SK-N-SH (cell line): ENCODE measurements around the gene CIDEC. TPM values are rescaled to one million over a fixed set of nuclear protein-coding genes. Genes with fewer than 3 reads are reported as not detected.
"Not testable (repeated sequence)": the region's sequence is repeated elsewhere in the genome, so short reads cannot be mapped to it uniquely, and the experiment has no call there.

ENCODE experiments used
- CTCF ChIA-PET: fragments of 300-600, 350-600 bp; formaldehyde crosslinking; extraction: SDS; loops from one replicate; lab custom pipeline; 2021; lab: Yijun Ruan, JAX
- POLR2A ChIA-PET: fragments of 350-600 bp; sonication (Branson Sonifier 250); formaldehyde crosslinking; extraction: SDS; loops from one replicate; lab custom pipeline; 2020; ENCODE audit warnings: antibody characterized with exemption, inconsistent platforms; lab: Yijun Ruan, JAX
- DNase-seq: peaks from one replicate; pipeline ENCODE4 v3.0.0; 2012
- H2AFZ ChIP-seq: fragments of 200-600 bp; sonication (generic); 2 replicates; pipeline ENCODE4 v1.8.1; 2016; ENCODE audit warnings: antibody characterized with exemption, mild to moderate bottlenecking, low read depth
- H3F3A ChIP-seq: fragments of 200-600 bp; sonication (generic); replicated peaks from 2 replicates; pipeline ENCODE3; 2016; ENCODE audit warnings: antibody characterized with exemption, mild to moderate bottlenecking; ENCODE audit not compliant: insufficient read depth
- H3K27ac ChIP-seq, 2 experiments: fragments of 200-500 bp in 1 of 2; fragments of 200-600 bp in 1 of 2; sonication (Bioruptor generic) in 1 of 2; sonication (generic), shearing (Covaris generic) in 1 of 2; 2 replicates each; pipeline versions ENCODE4 v1.5.1 to v1.6.1; 2014 to 2016; ENCODE audit warnings: low read depth in 2 of 2, inconsistent platforms in 1 of 2, low read length in 1 of 2, mild to moderate bottlenecking in 1 of 2, mixed read lengths in 1 of 2
- H3K27me3 ChIP-seq: fragments of 200-600 bp; sonication (generic), shearing (Covaris generic); 2 replicates; pipeline ENCODE4 v1.6.1; 2016; ENCODE audit warnings: mixed run types; ENCODE audit not compliant: insufficient read depth
- H3K36me3 ChIP-seq, 2 experiments: fragments of 200-500 bp in 1 of 2; fragments of 200-600 bp in 1 of 2; sonication (Bioruptor generic) in 1 of 2; sonication (generic) in 1 of 2; replicated peaks in 1 of 2; 2 replicates each; pipeline versions ENCODE3 to v1.5.1; 2014 to 2016; ENCODE audit warnings: low read length in 1 of 2, mild to moderate bottlenecking in 1 of 2; ENCODE audit not compliant: insufficient read depth in 2 of 2, control insufficient read depth in 1 of 2
- H3K4me1 ChIP-seq, 2 experiments: fragments of 200-500 bp in 1 of 2; fragments of 200-600 bp in 1 of 2; sonication (Bioruptor generic) in 1 of 2; sonication (generic), shearing (Covaris generic) in 1 of 2; 2 replicates each; pipeline versions ENCODE4 v1.5.1 to v1.6.1; 2014 to 2016; ENCODE audit warnings: low read depth in 1 of 2, low read length in 1 of 2, mixed run types in 1 of 2; ENCODE audit not compliant: insufficient read depth in 2 of 2, control insufficient read depth in 1 of 2
- H3K4me2 ChIP-seq: fragments of 200-600 bp; sonication (generic), shearing (Covaris generic); 2 replicates; pipeline ENCODE4 v1.6.1; 2017; ENCODE audit warnings: mixed run types
- H3K4me3 ChIP-seq, 2 experiments: fragments of 200-500 bp in 1 of 2; fragments of 200-600 bp in 1 of 2; sonication (Bioruptor generic) in 1 of 2; sonication (generic), shearing (Covaris generic) in 1 of 2; 2 replicates each; pipeline versions ENCODE4 v1.5.1 to v1.8.1; 2014 to 2016; ENCODE audit warnings: low read depth in 2 of 2, inconsistent platforms in 1 of 2, low read length in 1 of 2, mild to moderate bottlenecking in 1 of 2, mixed read lengths in 1 of 2, moderate library complexity in 1 of 2
- H3K79me2 ChIP-seq: fragments of 200-600 bp; sonication (generic); 2 replicates; pipeline ENCODE4 v1.8.1; 2017; ENCODE audit warnings: mild to moderate bottlenecking; ENCODE audit not compliant: insufficient read depth
- H3K9ac ChIP-seq: fragments of 200-600 bp; sonication (generic); 2 replicates; pipeline ENCODE4 v1.6.1; 2017; ENCODE audit warnings: mixed run types
- H3K9me2 ChIP-seq: fragments of 200-600 bp; sonication (generic); 2 replicates; pipeline ENCODE4 v1.6.1; 2017; ENCODE audit warnings: mixed run types
- H3K9me3 ChIP-seq: fragments of 200-600 bp; sonication (generic); 2 replicates; pipeline ENCODE4 v1.6.1; 2017; ENCODE audit warnings: mixed run types, mild to moderate bottlenecking, moderate library complexity
- H4K20me1 ChIP-seq: fragments of 200-600 bp; sonication (generic); 2 replicates; pipeline ENCODE4 v1.6.1; 2017; ENCODE audit warnings: mild to moderate bottlenecking, mixed run types; ENCODE audit not compliant: insufficient read depth
- ELF1 ChIP-seq: IDR thresholded peaks from 2 replicates; pipeline ENCODE4 v1.4.0; 2012
- EP300 ChIP-seq, 2 experiments: IDR thresholded peaks; 2 replicates each; pipeline versions ENCODE4 v1.4.0 to v1.6.1; 2012; ENCODE audit warnings: borderline replicate concordance in 1 of 2, low read depth in 1 of 2, low read length in 1 of 2
- FOXM1 ChIP-seq: IDR thresholded peaks from 2 replicates; pipeline ENCODE4 v1.4.0; 2012; ENCODE audit warnings: low read depth, mild to moderate bottlenecking
- GATA2 ChIP-seq: sonication (generic); formaldehyde crosslinking; IDR thresholded peaks from 2 replicates; pipeline ENCODE4 v1.5.0; 2020; ENCODE audit warnings: mild to moderate bottlenecking, missing genetic modification reagents
- IRF3 ChIP-seq: fragments of 150-350 bp; IDR thresholded peaks from 2 replicates; pipeline ENCODE4 v1.6.1; 2016; ENCODE audit warnings: mild to moderate bottlenecking, low read depth, low read length
- JUND ChIP-seq: IDR thresholded peaks from 2 replicates; pipeline ENCODE4 v1.4.0; 2012
- NFIC ChIP-seq: IDR thresholded peaks from 2 replicates; pipeline ENCODE4 v1.4.0; 2012; ENCODE audit warnings: borderline replicate concordance
- NRF1 ChIP-seq: IDR thresholded peaks from 2 replicates; pipeline ENCODE4 v1.6.1; 2012; ENCODE audit warnings: low read depth, mild to moderate bottlenecking, low read length
- POLR2AphosphoS5 ChIP-seq: IDR thresholded peaks from 2 replicates; pipeline ENCODE4 v1.6.1; 2012; ENCODE audit warnings: low read depth, low read length
- RAD21 ChIP-seq: IDR thresholded peaks from 2 replicates; pipeline ENCODE4 v1.6.1; 2012; ENCODE audit warnings: mild to moderate bottlenecking, low read length
- RCOR1 ChIP-seq: fragments of 150-350 bp; IDR thresholded peaks from 2 replicates; pipeline ENCODE4 v1.6.1; 2017; ENCODE audit warnings: antibody characterized with exemption, low read length
- RFX5 ChIP-seq: IDR thresholded peaks from 2 replicates; pipeline ENCODE4 v1.6.1; 2012; ENCODE audit warnings: mild to moderate bottlenecking, improper control_type of control experiment, low read length
- RXRA ChIP-seq: IDR thresholded peaks from 2 replicates; pipeline ENCODE4 v1.4.0; 2012; ENCODE audit warnings: low read depth, mild to moderate bottlenecking, borderline replicate concordance
- TCF12 ChIP-seq: IDR thresholded peaks from 2 replicates; pipeline ENCODE4 v1.4.0; 2012
- USF1 ChIP-seq: IDR thresholded peaks from 2 replicates; pipeline ENCODE4 v1.4.0; 2012; ENCODE audit warnings: low read depth, borderline replicate concordance
- USF2 ChIP-seq: fragments of 150-350 bp; IDR thresholded peaks from 2 replicates; pipeline ENCODE4 v1.6.1; 2017; ENCODE audit warnings: antibody characterized with exemption, low read length, low read depth, borderline replicate concordance
- ZBTB33 ChIP-seq: IDR thresholded peaks from 2 replicates; pipeline ENCODE4 v1.4.0; 2012; ENCODE audit warnings: low read depth, borderline replicate concordance
- WGBS: methylation state at CpG from one replicate; pipeline ENCODE4 v1.1.6; 2017; ENCODE audit warnings: low lambda C conversion rate; 5-methylcytosine and 5-hydroxymethylcytosine counted together
- polyA plus RNA-seq, 3 experiments: library from polyadenylated mRNA; depleted of rRNA; stranded (reverse); fragments of >200 nt; gene quantifications; 2 replicates each; pipeline ENCODE4 v1.2.3, GENCODE V29; 2012

Gene CIDEC
- polyA plus RNA-seq, 1 of the 3 experiments (the other 2 are of a cell fraction) = not detected

GRCh38 chr3:9901967-9902366 lies 21.9 kb upstream of the CIDEC start:
- Histone ChIP-seq H3F3A (peaks cover 10% of the 10 kb centered on the region), H3K4me3 (no peak overlapping the region), H3K4me1 (peaks cover 6 to 12% of the 10 kb centered on the region in 2 experiments; a peak in 3 of 4 replicates), H2AFZ (no peak overlapping the region), H3K79me2 (no peaks in the 10 kb centered on the region), H3K4me2 (no peak overlapping the region), H3K36me3 (no peaks in the 10 kb centered on the region), H3K9me3 (no peaks in the 10 kb centered on the region)
- POLR2A ChIA-PET = interaction anchor here (0.7 kb wide), 1 partner anchor 63 kb away, joined by 4 read pairs; no protein-coding TSS in a partner anchor
- CTCF ChIA-PET = interaction anchor here (0.6 to 1.0 kb wide), 3 partner anchors 11 to 92 kb away, joined by 3 to 4 read pairs (median 3); no protein-coding TSS in a partner anchor
- no peak for TF ChIP-seq USF2
- no peak for TF ChIP-seq RCOR1
- no peak for TF ChIP-seq GATA2 (CRISPR knock-in tag)
- TF ChIP-seq RFX5 = no peak
- TF ChIP-seq IRF3 = no peak
- no peak for TF ChIP-seq ZBTB33
- no peak for TF ChIP-seq RAD21
- no peak for TF ChIP-seq JUND
- no peak for TF ChIP-seq NRF1
- no peak for TF ChIP-seq TCF12
- TF ChIP-seq EP300 (IDR thresholded peaks at IDR 0.05; ENCODE audit: borderline replicate concordance in 1 of 2, low read depth in 1 of 2, low read length in 1 of 2) = no peak
- TF ChIP-seq ELF1 = no peak
- no peak for TF ChIP-seq RXRA
- TF ChIP-seq FOXM1 = no peak
- no peak for TF ChIP-seq NFIC
- TF ChIP-seq POLR2AphosphoS5 = no peak
- no peak for TF ChIP-seq USF1
- TF ChIP-seq, all 33 proteins: peak for 0
- DNase-seq = no peak
- 100% methylated on average over 1 of the region's 5 CpGs for whole genome bisulfite sequencing
- Histone ChIP-seq H3K27me3 (no peaks in the 10 kb centered on the region), H4K20me1 (no peaks in the 10 kb centered on the region), H3K27ac (no peak overlapping the region), H3K9me2 (no peaks in the 10 kb centered on the region), H3K9ac (no peak overlapping the region)

- H3K9me3 ChIP-seq, H2AFZ ChIP-seq, H3K36me3 ChIP-seq, DNase-seq, H3K79me2 ChIP-seq, H3F3A ChIP-seq, H4K20me1 ChIP-seq, H3K9me2 ChIP-seq, H3K9ac ChIP-seq, H3K27me3 ChIP-seq, H3K4me2 ChIP-seq, H3K4me3 ChIP-seq, H3K27ac ChIP-seq: not testable (repeated sequence)
- H3K4me1 ChIP-seq = peaks cover 6 to 12% of the 10 kb centered on the region in 2 experiments; a peak in 3 of 4 replicates
- CTCF ChIA-PET = interaction anchor here (1.0 kb wide), 1 partner anchor 10 kb away, joined by 4 read pairs; no protein-coding TSS in a partner anchor
- POLR2A ChIA-PET = interaction anchor here (0.6 kb wide), 1 partner anchor 132 kb away, joined by 4 read pairs; no protein-coding TSS in a partner anchor
- 92% methylated on average over 6 of the region's 6 CpGs for WGBS
These were observed 20.9 kb upstream of the CIDEC start for GRCh38 chr3:9900965-9901415.
